ENCODE measurements around the gene MRPS14.

GRCh38 chr1:175050992-175051391 lies 27.8 kb upstream of the MRPS14 start:
- no peak for TF ChIP-seq CTCF (IDR thresholded peaks at IDR 0.05)
- TF ChIP-seq POLR2A (IDR thresholded peaks at IDR 0.05), result no peak
